Liver (tissue), 9 donors: ENCODE data around the gene UGT1A10. TPM values are rescaled to one million over a fixed set of nuclear protein-coding genes. Genes with fewer than 3 reads are reported as not detected.

Experiments used
- DNase-seq: peaks from one replicate; pipeline ENCODE4 v3.0.0-alpha.2; 2017; ENCODE audit warnings: low spot score
- H3K27ac ChIP-seq, 2 donors: one replicate each; pipeline ENCODE4 v1.7.0; 2013; ENCODE audit warnings: inconsistent platforms in 2 of 2, low read length in 2 of 2, control low read depth in 1 of 2, low read depth in 1 of 2, mild to moderate bottlenecking in 1 of 2
- H3K27me3 ChIP-seq, 4 donors: one replicate each; pipeline versions ENCODE4 v1.6.1 to v1.7.0; 2013; ENCODE audit warnings: low read length in 3 of 4, inconsistent platforms in 1 of 4, mild to moderate bottlenecking in 1 of 4, moderate library complexity in 1 of 4; ENCODE audit not compliant: control insufficient read depth in 4 of 4, insufficient read depth in 4 of 4
- H3K36me3 ChIP-seq, 4 donors: one replicate each; pipeline versions ENCODE4 v1.6.1 to v1.7.0; 2013; ENCODE audit warnings: low read length in 3 of 4, mild to moderate bottlenecking in 3 of 4, low read depth in 1 of 4, moderate library complexity in 1 of 4; ENCODE audit not compliant: control insufficient read depth in 4 of 4, insufficient read depth in 3 of 4
- H3K4me1 ChIP-seq, 4 donors: one replicate each; pipeline versions ENCODE4 v1.6.1 to v1.7.0; 2013; ENCODE audit warnings: low read length in 3 of 4, mild to moderate bottlenecking in 3 of 4, moderate library complexity in 1 of 4; ENCODE audit not compliant: control insufficient read depth in 4 of 4, insufficient read depth in 4 of 4
- H3K4me3 ChIP-seq, 3 donors: one replicate each; pipeline versions ENCODE4 v1.6.1 to v1.7.0; 2013; ENCODE audit warnings: low read length in 3 of 3, control low read depth in 1 of 3, low read depth in 1 of 3, mild to moderate bottlenecking in 1 of 3
- H3K9ac ChIP-seq, 2 donors: one replicate each; pipeline ENCODE4 v1.7.0; 2013; ENCODE audit warnings: low read length in 2 of 2, mild to moderate bottlenecking in 2 of 2, moderate library complexity in 2 of 2, control low read depth in 1 of 2, low read depth in 1 of 2
- H3K9me3 ChIP-seq, 4 donors: one replicate each; pipeline versions ENCODE4 v1.6.1 to v1.7.0; 2013; ENCODE audit warnings: low read length in 3 of 4; ENCODE audit not compliant: control insufficient read depth in 4 of 4
- EGR1 ChIP-seq, 2 donors: IDR thresholded peaks; 2 replicates each; pipeline ENCODE4 v1.6.1; 2016 to 2018; ENCODE audit warnings: antibody characterized with exemption in 2 of 2, low read depth in 2 of 2
- FOXA1 ChIP-seq: IDR thresholded peaks from 2 replicates; pipeline ENCODE4 v1.6.1; 2016; ENCODE audit warnings: antibody characterized with exemption
- FOXA2 ChIP-seq: IDR thresholded peaks from 2 replicates; pipeline ENCODE4 v1.6.1; 2016; ENCODE audit warnings: antibody characterized with exemption
- GABPA ChIP-seq, 2 donors: IDR thresholded peaks in 1 of 2; conservative IDR thresholded peaks in 1 of 2; 2 replicates each; pipeline ENCODE4 v1.6.1; 2016; ENCODE audit warnings: antibody characterized with exemption in 2 of 2, mild to moderate bottlenecking in 1 of 2, moderate library complexity in 1 of 2
- HNF4A ChIP-seq, 2 donors: conservative IDR thresholded peaks; 2 replicates each; pipeline ENCODE4 v1.6.1; 2016; ENCODE audit warnings: antibody characterized with exemption in 2 of 2, mild to moderate bottlenecking in 2 of 2
- HNF4G ChIP-seq: IDR thresholded peaks from 2 replicates; pipeline ENCODE4 v1.6.1; 2016; ENCODE audit warnings: antibody characterized with exemption
- JUND ChIP-seq, 2 donors: IDR thresholded peaks; 2 replicates each; pipeline ENCODE4 v1.6.1; 2016; ENCODE audit warnings: antibody characterized with exemption in 2 of 2
- NR2F2 ChIP-seq: IDR thresholded peaks from 2 replicates; pipeline ENCODE4 v1.6.1; 2016; ENCODE audit warnings: antibody characterized with exemption
- RAD21 ChIP-seq, 2 donors: IDR thresholded peaks; 2 replicates each; pipeline ENCODE4 v1.6.1; 2016; ENCODE audit warnings: antibody characterized with exemption in 2 of 2, mild to moderate bottlenecking in 2 of 2
- RXRA ChIP-seq, 2 donors: IDR thresholded peaks; 2 replicates each; pipeline ENCODE4 v1.6.1; 2017 to 2018; ENCODE audit warnings: antibody characterized with exemption in 2 of 2, mild to moderate bottlenecking in 1 of 2
- SP1 ChIP-seq: IDR thresholded peaks from 2 replicates; pipeline ENCODE4 v1.6.1; 2018; ENCODE audit warnings: antibody characterized with exemption, mild to moderate bottlenecking
- TAF1 ChIP-seq: conservative IDR thresholded peaks from 2 replicates; pipeline ENCODE4 v1.6.1; 2016; ENCODE audit warnings: antibody characterized with exemption, mild to moderate bottlenecking
- YY1 ChIP-seq: IDR thresholded peaks from 2 replicates; pipeline ENCODE4 v1.6.1; 2016; ENCODE audit warnings: antibody characterized with exemption, mild to moderate bottlenecking
- WGBS: extraction: QIAGEN DNeasy Blood & Tissue Kit; methylation state at CpG from one replicate; pipeline ENCODE4 v1.1.7; 2013; 5-methylcytosine and 5-hydroxymethylcytosine counted together
- polyA plus RNA-seq, 2 donors: library from polyadenylated mRNA; stranded (reverse) in 1 of 2; unstranded in 1 of 2; fragments of 200-250 nt in 1 of 2; fragments of >200 nt in 1 of 2; fragmentation: Nextera tagmentation in 1 of 2; extraction: Ambion mirVana in 1 of 2; gene quantifications; one replicate each; pipeline versions ENCODE4 v1.2.1 to v1.2.3, GENCODE V29; 2013 to 2015
- total RNA-seq, 2 donors: library from RNA; depleted of rRNA; stranded (reverse); fragments of >200 nt; gene quantifications; one replicate each; pipeline ENCODE4 v1.2.3, GENCODE V29; 2014
- TF ChIP-seq, protein P1 (sequence below): IDR thresholded peaks from 2 replicates; pipeline ENCODE4 v1.6.1; 2016; ENCODE audit warnings: antibody characterized with exemption
- TF ChIP-seq, protein P2 (sequence below): IDR thresholded peaks from 2 replicates; pipeline ENCODE4 v1.6.1; 2016; ENCODE audit warnings: antibody characterized with exemption, mild to moderate bottlenecking
- TF ChIP-seq, protein P3 (sequence below): fragments of 150-350 bp; IDR thresholded peaks from 2 replicates; pipeline ENCODE4 v1.5.1; 2017; ENCODE audit warnings: improper control_type of control experiment, low read depth, low read length; ENCODE audit not compliant: missing input control
- TF ChIP-seq, protein P4 (sequence below): IDR thresholded peaks from 2 replicates; pipeline ENCODE4 v1.6.1; 2016; ENCODE audit warnings: antibody characterized with exemption
- TF ChIP-seq, protein P5 (sequence below): IDR thresholded peaks from 2 replicates; pipeline ENCODE4 v1.6.1; 2016; ENCODE audit warnings: antibody characterized with exemption
- donor health status: healthy.
- donor health status: healthy.
- donor health status: healthy.
- donor health status: healthy.
- donor health status: healthy.

Gene UGT1A10
- total and polyA plus RNA-seq, 4 donors, result 0.08 TPM; not detected in 2

DNA sequence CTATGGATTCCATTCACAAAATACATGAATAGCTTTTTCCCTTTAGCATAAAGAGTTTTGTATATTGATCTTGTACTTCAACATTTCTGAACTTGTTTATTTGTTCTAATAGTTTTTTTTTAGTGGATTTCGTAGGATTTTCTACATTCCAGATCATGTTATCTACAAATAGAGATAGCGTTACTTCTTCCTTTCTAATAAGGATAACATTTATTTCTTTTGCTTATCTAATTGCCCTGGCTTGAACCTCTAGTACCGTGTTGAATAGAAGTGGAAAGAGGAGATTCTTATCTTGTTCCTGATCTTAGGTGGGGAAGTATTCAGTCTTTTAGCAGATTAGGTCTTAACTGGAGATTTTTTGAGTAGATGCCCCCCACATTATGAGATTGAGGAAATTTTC lies 66.0 kb downstream of the UGT1A10 start:
- Histone ChIP-seq H3K27me3 (no peaks in the 10 kb centered on the region), H3K36me3 (no peaks in the 10 kb centered on the region), H3K9ac (no peak overlapping the region), H3K9me3 (no peaks in the 10 kb centered on the region), H3K27ac (no peak overlapping the region), H3K4me1 (peaks cover 19 to 54% (median 32%) of the 10 kb centered on the region in 4 donors), H3K4me3 (no peak overlapping the region)
- DNase-seq, result no peak
- no peak for TF ChIP-seq JUND (IDR thresholded peaks at IDR 0.05)
- TF ChIP-seq, protein P1, sequence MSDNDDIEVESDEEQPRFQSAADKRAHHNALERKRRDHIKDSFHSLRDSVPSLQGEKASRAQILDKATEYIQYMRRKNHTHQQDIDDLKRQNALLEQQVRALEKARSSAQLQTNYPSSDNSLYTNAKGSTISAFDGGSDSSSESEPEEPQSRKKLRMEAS, result no peak
- TF ChIP-seq YY1, result no peak
- TF ChIP-seq, protein P2, sequence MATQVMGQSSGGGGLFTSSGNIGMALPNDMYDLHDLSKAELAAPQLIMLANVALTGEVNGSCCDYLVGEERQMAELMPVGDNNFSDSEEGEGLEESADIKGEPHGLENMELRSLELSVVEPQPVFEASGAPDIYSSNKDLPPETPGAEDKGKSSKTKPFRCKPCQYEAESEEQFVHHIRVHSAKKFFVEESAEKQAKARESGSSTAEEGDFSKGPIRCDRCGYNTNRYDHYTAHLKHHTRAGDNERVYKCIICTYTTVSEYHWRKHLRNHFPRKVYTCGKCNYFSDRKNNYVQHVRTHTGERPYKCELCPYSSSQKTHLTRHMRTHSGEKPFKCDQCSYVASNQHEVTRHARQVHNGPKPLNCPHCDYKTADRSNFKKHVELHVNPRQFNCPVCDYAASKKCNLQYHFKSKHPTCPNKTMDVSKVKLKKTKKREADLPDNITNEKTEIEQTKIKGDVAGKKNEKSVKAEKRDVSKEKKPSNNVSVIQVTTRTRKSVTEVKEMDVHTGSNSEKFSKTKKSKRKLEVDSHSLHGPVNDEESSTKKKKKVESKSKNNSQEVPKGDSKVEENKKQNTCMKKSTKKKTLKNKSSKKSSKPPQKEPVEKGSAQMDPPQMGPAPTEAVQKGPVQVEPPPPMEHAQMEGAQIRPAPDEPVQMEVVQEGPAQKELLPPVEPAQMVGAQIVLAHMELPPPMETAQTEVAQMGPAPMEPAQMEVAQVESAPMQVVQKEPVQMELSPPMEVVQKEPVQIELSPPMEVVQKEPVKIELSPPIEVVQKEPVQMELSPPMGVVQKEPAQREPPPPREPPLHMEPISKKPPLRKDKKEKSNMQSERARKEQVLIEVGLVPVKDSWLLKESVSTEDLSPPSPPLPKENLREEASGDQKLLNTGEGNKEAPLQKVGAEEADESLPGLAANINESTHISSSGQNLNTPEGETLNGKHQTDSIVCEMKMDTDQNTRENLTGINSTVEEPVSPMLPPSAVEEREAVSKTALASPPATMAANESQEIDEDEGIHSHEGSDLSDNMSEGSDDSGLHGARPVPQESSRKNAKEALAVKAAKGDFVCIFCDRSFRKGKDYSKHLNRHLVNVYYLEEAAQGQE, result no peak
- TF ChIP-seq TAF1, result no peak
- TF ChIP-seq FOXA1, result no peak
- no peak for TF ChIP-seq RAD21 (IDR thresholded peaks at IDR 0.05)
- TF ChIP-seq GABPA (IDR thresholded peaks at IDR 0.05 in 1 of 2, conservative IDR thresholded peaks at IDR 0.05 in 1 of 2), result no peak
- no peak for TF ChIP-seq NR2F2
- TF ChIP-seq EGR1 (IDR thresholded peaks at IDR 0.05; ENCODE audit: low read depth in 2 of 2), result no peak
- TF ChIP-seq, protein P3, sequence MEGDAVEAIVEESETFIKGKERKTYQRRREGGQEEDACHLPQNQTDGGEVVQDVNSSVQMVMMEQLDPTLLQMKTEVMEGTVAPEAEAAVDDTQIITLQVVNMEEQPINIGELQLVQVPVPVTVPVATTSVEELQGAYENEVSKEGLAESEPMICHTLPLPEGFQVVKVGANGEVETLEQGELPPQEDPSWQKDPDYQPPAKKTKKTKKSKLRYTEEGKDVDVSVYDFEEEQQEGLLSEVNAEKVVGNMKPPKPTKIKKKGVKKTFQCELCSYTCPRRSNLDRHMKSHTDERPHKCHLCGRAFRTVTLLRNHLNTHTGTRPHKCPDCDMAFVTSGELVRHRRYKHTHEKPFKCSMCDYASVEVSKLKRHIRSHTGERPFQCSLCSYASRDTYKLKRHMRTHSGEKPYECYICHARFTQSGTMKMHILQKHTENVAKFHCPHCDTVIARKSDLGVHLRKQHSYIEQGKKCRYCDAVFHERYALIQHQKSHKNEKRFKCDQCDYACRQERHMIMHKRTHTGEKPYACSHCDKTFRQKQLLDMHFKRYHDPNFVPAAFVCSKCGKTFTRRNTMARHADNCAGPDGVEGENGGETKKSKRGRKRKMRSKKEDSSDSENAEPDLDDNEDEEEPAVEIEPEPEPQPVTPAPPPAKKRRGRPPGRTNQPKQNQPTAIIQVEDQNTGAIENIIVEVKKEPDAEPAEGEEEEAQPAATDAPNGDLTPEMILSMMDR, result no peak
- TF ChIP-seq HNF4A (conservative IDR thresholded peaks at IDR 0.05), result no peak
- 39% methylated on average over 3 of the region's 3 CpGs for WGBS

DNA sequence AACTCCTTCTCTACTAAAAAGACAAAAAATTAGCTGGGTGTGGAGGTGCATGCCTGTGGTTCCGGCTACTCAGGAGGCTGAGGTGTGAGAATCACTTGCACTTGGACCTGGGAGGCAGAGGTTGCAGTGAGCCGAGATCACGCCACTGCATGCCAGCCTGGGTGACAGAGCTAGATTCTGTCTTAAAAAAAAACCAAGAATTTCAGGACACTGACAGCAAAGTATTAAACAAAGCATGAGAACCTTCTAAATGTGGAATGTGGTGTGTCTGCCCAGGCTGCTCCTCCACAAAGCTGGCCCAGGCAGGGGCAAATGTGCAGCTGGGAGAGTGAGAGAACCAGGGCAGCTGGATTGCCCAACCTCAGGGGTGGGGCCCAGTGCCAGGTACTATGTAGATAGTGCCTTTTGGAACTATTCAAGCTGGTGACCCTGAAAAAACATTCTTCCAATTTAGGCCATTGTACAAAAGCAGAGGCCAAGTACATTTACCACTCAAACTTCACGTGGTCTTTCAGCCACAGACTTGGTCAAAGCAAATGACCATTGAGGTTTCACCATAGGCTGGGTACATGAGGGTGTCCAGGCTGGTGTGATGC lies 69.8 kb downstream of the UGT1A10 start:
- no peak for DNase-seq
- H3K27ac ChIP-seq, result peak overlapping the region; percentile 80 to 87
- no peaks in the 10 kb centered on the region for H3K9me3 ChIP-seq
- peaks cover 18 to 34% (median 24%) of the 10 kb centered on the region in 4 donors for H3K4me1 ChIP-seq
- WGBS, result 27% methylated on average over 4 of the region's 4 CpGs
- no peak overlapping the region for H3K4me3 ChIP-seq
- H3K9ac ChIP-seq, result peak overlapping the region in 1 of 2 donors; percentile 16
- H3K36me3 ChIP-seq, result no peaks in the 10 kb centered on the region
- no peaks in the 10 kb centered on the region for H3K27me3 ChIP-seq
- TF ChIP-seq, protein P3, result no peak
- TF ChIP-seq HNF4A (conservative IDR thresholded peaks at IDR 0.05), result peak; percentile 89 to 92
- peak in 1 of 2 donors; percentile 64 for TF ChIP-seq JUND (IDR thresholded peaks at IDR 0.05)
- peak; percentile 80 for TF ChIP-seq FOXA1
- TF ChIP-seq, protein P1, result peak; percentile 78
- TF ChIP-seq GABPA (IDR thresholded peaks at IDR 0.05 in 1 of 2, conservative IDR thresholded peaks at IDR 0.05 in 1 of 2), result peak in 1 of 2 donors; percentile 42
- TF ChIP-seq RAD21 (IDR thresholded peaks at IDR 0.05), result peak; percentile 63 to 72
- peak; percentile 93 to 99 for TF ChIP-seq RXRA (IDR thresholded peaks at IDR 0.05)
- peak; percentile 94 for TF ChIP-seq SP1
- TF ChIP-seq, protein P4, sequence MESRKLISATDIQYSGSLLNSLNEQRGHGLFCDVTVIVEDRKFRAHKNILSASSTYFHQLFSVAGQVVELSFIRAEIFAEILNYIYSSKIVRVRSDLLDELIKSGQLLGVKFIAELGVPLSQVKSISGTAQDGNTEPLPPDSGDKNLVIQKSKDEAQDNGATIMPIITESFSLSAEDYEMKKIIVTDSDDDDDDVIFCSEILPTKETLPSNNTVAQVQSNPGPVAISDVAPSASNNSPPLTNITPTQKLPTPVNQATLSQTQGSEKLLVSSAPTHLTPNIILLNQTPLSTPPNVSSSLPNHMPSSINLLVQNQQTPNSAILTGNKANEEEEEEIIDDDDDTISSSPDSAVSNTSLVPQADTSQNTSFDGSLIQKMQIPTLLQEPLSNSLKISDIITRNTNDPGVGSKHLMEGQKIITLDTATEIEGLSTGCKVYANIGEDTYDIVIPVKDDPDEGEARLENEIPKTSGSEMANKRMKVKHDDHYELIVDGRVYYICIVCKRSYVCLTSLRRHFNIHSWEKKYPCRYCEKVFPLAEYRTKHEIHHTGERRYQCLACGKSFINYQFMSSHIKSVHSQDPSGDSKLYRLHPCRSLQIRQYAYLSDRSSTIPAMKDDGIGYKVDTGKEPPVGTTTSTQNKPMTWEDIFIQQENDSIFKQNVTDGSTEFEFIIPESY, result peak; percentile 85
- TF ChIP-seq NR2F2, result peak; percentile 29
- no peak for TF ChIP-seq TAF1
- TF ChIP-seq FOXA2, result peak; percentile 78
- TF ChIP-seq HNF4G, result peak; percentile 56
- TF ChIP-seq, protein P5, sequence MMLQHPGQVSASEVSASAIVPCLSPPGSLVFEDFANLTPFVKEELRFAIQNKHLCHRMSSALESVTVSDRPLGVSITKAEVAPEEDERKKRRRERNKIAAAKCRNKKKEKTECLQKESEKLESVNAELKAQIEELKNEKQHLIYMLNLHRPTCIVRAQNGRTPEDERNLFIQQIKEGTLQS, result peak; percentile 58
- TF ChIP-seq EGR1 (IDR thresholded peaks at IDR 0.05; ENCODE audit: low read depth in 2 of 2), result peak in 1 of 2 donors; percentile 81
- TF ChIP-seq YY1, result peak; percentile 90
